Adrenal gland (tissue), 5 donors: ENCODE data around the gene FRMD3.

Source experiments
- POLR2A ChIP-seq, 2 donors: fragments of 450-650 bp; IDR thresholded peaks; one replicate each; pipeline ENCODE4 v1.6.1; 2017; ENCODE audit warnings: antibody characterized with exemption in 2 of 2, mild to moderate bottlenecking in 2 of 2, moderate library complexity in 1 of 2
- TF ChIP-seq, protein P1 (sequence below), 6 experiments: fragments of 450-650 bp in 4 of 6; fragments of 200-600 bp in 2 of 6; sonication (generic) in 1 of 6; IDR thresholded peaks; 1 replicate in 5 of 6; 2 replicates in 1 of 6; pipeline versions ENCODE4 v1.5.1 to v1.8.0; 2016 to 2021; ENCODE audit warnings: antibody characterized with exemption in 6 of 6, mild to moderate bottlenecking in 2 of 6, moderate library complexity in 1 of 6
- donor health status: DM: no; HTN: no; CAD: no.

DNA sequence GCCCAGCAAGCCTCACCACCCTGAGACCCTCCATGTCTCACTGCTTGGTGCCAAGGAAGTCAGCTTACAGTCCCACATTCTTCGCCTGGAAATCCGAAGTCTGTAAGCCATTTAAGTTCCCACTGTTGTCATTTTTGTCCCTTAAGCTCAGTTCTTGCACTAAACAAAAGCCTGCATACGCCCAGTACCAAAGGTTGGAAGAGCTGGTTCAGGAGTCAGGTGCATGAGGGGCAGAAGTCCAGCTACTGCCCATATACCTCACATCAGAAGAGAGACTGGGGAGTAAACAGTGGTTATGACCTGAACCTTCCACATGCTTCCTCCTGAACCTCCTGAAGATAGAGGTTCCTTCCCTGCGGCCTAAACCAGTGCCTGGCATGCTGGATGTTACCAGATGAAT is 146.0 kb downstream of the FRMD3 start:
- TF ChIP-seq, protein P1, sequence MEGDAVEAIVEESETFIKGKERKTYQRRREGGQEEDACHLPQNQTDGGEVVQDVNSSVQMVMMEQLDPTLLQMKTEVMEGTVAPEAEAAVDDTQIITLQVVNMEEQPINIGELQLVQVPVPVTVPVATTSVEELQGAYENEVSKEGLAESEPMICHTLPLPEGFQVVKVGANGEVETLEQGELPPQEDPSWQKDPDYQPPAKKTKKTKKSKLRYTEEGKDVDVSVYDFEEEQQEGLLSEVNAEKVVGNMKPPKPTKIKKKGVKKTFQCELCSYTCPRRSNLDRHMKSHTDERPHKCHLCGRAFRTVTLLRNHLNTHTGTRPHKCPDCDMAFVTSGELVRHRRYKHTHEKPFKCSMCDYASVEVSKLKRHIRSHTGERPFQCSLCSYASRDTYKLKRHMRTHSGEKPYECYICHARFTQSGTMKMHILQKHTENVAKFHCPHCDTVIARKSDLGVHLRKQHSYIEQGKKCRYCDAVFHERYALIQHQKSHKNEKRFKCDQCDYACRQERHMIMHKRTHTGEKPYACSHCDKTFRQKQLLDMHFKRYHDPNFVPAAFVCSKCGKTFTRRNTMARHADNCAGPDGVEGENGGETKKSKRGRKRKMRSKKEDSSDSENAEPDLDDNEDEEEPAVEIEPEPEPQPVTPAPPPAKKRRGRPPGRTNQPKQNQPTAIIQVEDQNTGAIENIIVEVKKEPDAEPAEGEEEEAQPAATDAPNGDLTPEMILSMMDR (IDR thresholded peaks at IDR 0.05) = no peak
- TF ChIP-seq POLR2A (IDR thresholded peaks at IDR 0.05) = no peak
